Esophagus squamous epithelium (tissue), 4 donors: ENCODE measurements around the gene LORICRIN.

Experiments
- CTCF ChIP-seq, 6 experiments: fragments of 450-650 bp in 4 of 6; fragments of 200-600 bp in 2 of 6; sonication (generic) in 2 of 6; IDR thresholded peaks; one replicate each; pipeline ENCODE4 v1.5.1; 2016 to 2019; ENCODE audit warnings: antibody characterized with exemption in 6 of 6, mild to moderate bottlenecking in 4 of 6, moderate library complexity in 4 of 6
- POLR2A ChIP-seq, 4 donors: fragments of 450-650 bp; IDR thresholded peaks; one replicate each; pipeline ENCODE4 v1.6.1; 2017; ENCODE audit warnings: antibody characterized with exemption in 4 of 4, mild to moderate bottlenecking in 4 of 4, moderate library complexity in 3 of 4

- TF ChIP-seq CTCF (IDR thresholded peaks at IDR 0.05): no peak
- TF ChIP-seq POLR2A (IDR thresholded peaks at IDR 0.05): no peak
These were observed 3.1 kb downstream of the LORICRIN start for GRCh38 chr1:153262462-153263157.
